H9 (cell line): ENCODE results near the gene SPAG6. TPM values are rescaled to one million over a fixed set of nuclear protein-coding genes. Genes with fewer than 3 reads are reported as not detected.

ENCODE experiments used
- DNase-seq: peaks from one replicate; pipeline ENCODE4 v3.0.0-alpha.2; 2017
- H2AFZ ChIP-seq: one replicate; pipeline ENCODE4 v1.6.1; 2013; ENCODE audit warnings: mild to moderate bottlenecking, low read length, control low read depth, moderate library complexity
- H2AK5ac ChIP-seq: 2 replicates; pipeline ENCODE4 v1.6.1; 2013; ENCODE audit warnings: low read length, control low read depth, mixed read lengths; ENCODE audit not compliant: insufficient read length
- H2BK120ac ChIP-seq: one replicate; pipeline ENCODE4 v1.6.1; 2013; ENCODE audit warnings: low read depth, mild to moderate bottlenecking, low read length, control low read depth, inconsistent platforms; ENCODE audit not compliant: poor library complexity, severe bottlenecking
- H2BK12ac ChIP-seq: 2 replicates; pipeline ENCODE4 v1.6.1; 2013; ENCODE audit warnings: low read length, control low read depth, mixed read lengths, low read depth; ENCODE audit not compliant: insufficient read length
- H2BK15ac ChIP-seq: 2 replicates; pipeline ENCODE4 v1.6.1; 2013; ENCODE audit warnings: low read depth, low read length, control low read depth
- H2BK20ac ChIP-seq: one replicate; pipeline ENCODE4 v1.6.1; 2013; ENCODE audit warnings: low read depth, mild to moderate bottlenecking, low read length, control low read depth, inconsistent platforms; ENCODE audit not compliant: poor library complexity, severe bottlenecking
- H2BK5ac ChIP-seq: 2 replicates; pipeline ENCODE4 v1.6.1; 2013; ENCODE audit warnings: low read length, control low read depth, mixed read lengths; ENCODE audit not compliant: insufficient read length
- H3K14ac ChIP-seq: 2 replicates; pipeline ENCODE4 v1.6.1; 2013; ENCODE audit warnings: low read length, control low read depth; ENCODE audit not compliant: insufficient read depth
- H3K18ac ChIP-seq: 2 replicates; pipeline ENCODE4 v1.6.1; 2013; ENCODE audit warnings: low read depth, mild to moderate bottlenecking, mixed read lengths, low read length, control low read depth; ENCODE audit not compliant: insufficient read length
- H3K23ac ChIP-seq: 2 replicates; pipeline ENCODE4 v1.6.1; 2013; ENCODE audit warnings: low read length, control low read depth, mixed read lengths, low read depth; ENCODE audit not compliant: insufficient read length
- H3K23me2 ChIP-seq: 2 replicates; pipeline ENCODE4 v1.6.1; 2013; ENCODE audit warnings: low read depth, mild to moderate bottlenecking, mixed read lengths, low read length, control low read depth; ENCODE audit not compliant: insufficient read length, poor library complexity, severe bottlenecking
- H3K27ac ChIP-seq: 2 replicates; pipeline ENCODE4 v1.5.1; 2013; ENCODE audit warnings: low read length, control low read depth, mixed read lengths, low read depth; ENCODE audit not compliant: insufficient read length
- H3K27me3 ChIP-seq: 2 replicates; pipeline ENCODE4 v1.6.1; 2013; ENCODE audit warnings: low read length, control low read depth, inconsistent platforms; ENCODE audit not compliant: insufficient read depth
- H3K4ac ChIP-seq: 2 replicates; pipeline ENCODE4 v1.6.1; 2013; ENCODE audit warnings: low read depth, mild to moderate bottlenecking, control low read depth, inconsistent platforms, low read length, moderate library complexity
- H3K4me1 ChIP-seq: 2 replicates; pipeline ENCODE4 v1.6.1; 2013; ENCODE audit warnings: low read length, control low read depth, inconsistent platforms; ENCODE audit not compliant: insufficient read depth
- H3K4me2 ChIP-seq: 2 replicates; pipeline ENCODE4 v1.6.1; 2013; ENCODE audit warnings: low read length, control low read depth, mixed read lengths; ENCODE audit not compliant: insufficient read length, insufficient read depth
- H3K56ac ChIP-seq: 2 replicates; pipeline ENCODE4 v1.6.1; 2013; ENCODE audit warnings: low read depth, mild to moderate bottlenecking, mixed read lengths, low read length, control low read depth; ENCODE audit not compliant: insufficient read length
- H3K79me1 ChIP-seq: 2 replicates; pipeline ENCODE4 v1.6.1; 2013; ENCODE audit warnings: low read depth, mild to moderate bottlenecking, moderate library complexity, low read length, control low read depth, inconsistent platforms; ENCODE audit not compliant: insufficient read depth, poor library complexity, severe bottlenecking
- H3K79me2 ChIP-seq: 2 replicates; pipeline ENCODE4 v1.6.1; 2013; ENCODE audit warnings: low read length, control low read depth, inconsistent platforms; ENCODE audit not compliant: insufficient read depth
- H3K9ac ChIP-seq: 2 replicates; pipeline ENCODE4 v1.6.1; 2013; ENCODE audit warnings: low read length, control low read depth, mixed read lengths; ENCODE audit not compliant: insufficient read length; ENCODE audit errors: extremely low read depth
- H3K9me3 ChIP-seq: one replicate; pipeline ENCODE4 v1.6.1; 2013; ENCODE audit warnings: low read depth, low read length, inconsistent platforms; ENCODE audit not compliant: control insufficient read depth
- H3T11ph ChIP-seq: one replicate; pipeline ENCODE4 v1.6.1; 2013; ENCODE audit warnings: mild to moderate bottlenecking, low read length, control low read depth, inconsistent platforms
- H4K20me1 ChIP-seq: one replicate; pipeline ENCODE4 v1.6.1; 2013; ENCODE audit not compliant: control insufficient read depth, insufficient read length, insufficient read depth
- H4K5ac ChIP-seq: 2 replicates; pipeline ENCODE4 v1.6.1; 2013; ENCODE audit warnings: low read depth, mild to moderate bottlenecking, mixed read lengths, low read length, control low read depth; ENCODE audit not compliant: insufficient read length
- H4K8ac ChIP-seq: replicated peaks from 2 replicates; pipeline ENCODE4 v1.6.1; 2013; ENCODE audit warnings: low read length, control low read depth, mixed read lengths, low read depth; ENCODE audit not compliant: insufficient read length
- H4K91ac ChIP-seq: 2 replicates; pipeline ENCODE4 v1.6.1; 2013; ENCODE audit warnings: low read depth, mild to moderate bottlenecking, moderate library complexity, mixed read lengths, low read length, control low read depth; ENCODE audit not compliant: insufficient read length
- H3K27ac Mint-ChIP-seq, 3 experiments: 2 replicates in 2 of 3; 3 replicates in 1 of 3; pipeline ENCODE4 v1.8.0; 2020 to 2021; ENCODE audit warnings: mixed read lengths in 3 of 3, mild to moderate bottlenecking in 1 of 3, moderate library complexity in 1 of 3
- H3K27me3 Mint-ChIP-seq: 2 replicates; pipeline ENCODE4 v1.8.0; 2021; ENCODE audit warnings: low read depth, mild to moderate bottlenecking, moderate library complexity, mixed read lengths
- H3K36me3 Mint-ChIP-seq, 3 experiments: 2 replicates in 2 of 3; 3 replicates in 1 of 3; pipeline ENCODE4 v1.8.0; 2020 to 2021; ENCODE audit warnings: low read depth in 3 of 3, mixed read lengths in 3 of 3; ENCODE audit not compliant: insufficient read depth in 1 of 3
- H3K4me1 Mint-ChIP-seq, 2 experiments: 2 replicates each; pipeline ENCODE4 v1.8.0; 2020; ENCODE audit warnings: mixed read lengths in 2 of 2
- H3K4me3 Mint-ChIP-seq, 2 experiments: 2 replicates in 1 of 2; 3 replicates in 1 of 2; pipeline ENCODE4 v1.8.0; 2020 to 2021; ENCODE audit warnings: mild to moderate bottlenecking in 2 of 2, mixed read lengths in 2 of 2, moderate library complexity in 1 of 2
- H3K9me3 Mint-ChIP-seq, 2 experiments: 2 replicates in 1 of 2; 3 replicates in 1 of 2; pipeline ENCODE4 v1.8.0; 2020; ENCODE audit warnings: mild to moderate bottlenecking in 2 of 2, mixed read lengths in 2 of 2, moderate library complexity in 1 of 2
- CTCF ChIP-seq: fragments of 200-600 bp; sonication (generic); conservative IDR thresholded peaks from 3 replicates; pipeline ENCODE4 v1.8.0; 2021; ENCODE audit warnings: antibody characterized with exemption, mild to moderate bottlenecking
- WGBS: extraction: QIAGEN DNeasy Blood & Tissue Kit; methylation state at CpG from one replicate; pipeline ENCODE4 v1.1.7; 2013; ENCODE audit warnings: missing lambda C conversion rate, low lambda C conversion rate, mixed read lengths; ENCODE audit not compliant: insufficient read length; ENCODE audit errors: extremely low coverage; 5-methylcytosine and 5-hydroxymethylcytosine counted together
- total RNA-seq: library from RNA; stranded (reverse); gene quantifications from 2 replicates; pipeline ENCODE4 v1.2.1, GENCODE V29; 2021

Gene SPAG6
- total RNA-seq, 1 experiment from 2014 or later = 0.24 TPM

- Mint-ChIP-seq H3K36me3 (no peaks in the 10 kb centered on the region), H3K27me3 (peaks cover 2% of the 10 kb centered on the region; the same call in 1 of the 2 replicates), H3K4me1 (peaks cover 0 to 5% of the 10 kb centered on the region in 2 experiments; a peak in 1 of 4 replicates), H3K9me3 (no peaks in the 10 kb centered on the region), H3K4me3 (no peak overlapping the region), H3K27ac (no peak overlapping the region)
- no peaks in the 10 kb centered on the region for H3K4me1 ChIP-seq
- no peak overlapping the region for H2AK5ac ChIP-seq
- H3K79me1 ChIP-seq = no peaks in the 10 kb centered on the region
- H2BK120ac ChIP-seq = no peak overlapping the region
- H2BK12ac ChIP-seq = no peak overlapping the region
- no peak overlapping the region for H4K8ac ChIP-seq
- no peak overlapping the region for H3K4me2 ChIP-seq
- no peak for DNase-seq
- H3K27me3 ChIP-seq = no peaks in the 10 kb centered on the region
- no peaks in the 10 kb centered on the region for H3K79me2 ChIP-seq
- H3K23me2 ChIP-seq = no peaks in the 10 kb centered on the region
- H3T11ph ChIP-seq = no peak overlapping the region
- no peak overlapping the region for H3K27ac ChIP-seq
- TF ChIP-seq CTCF = no peak
- no peak overlapping the region for H2BK20ac ChIP-seq
- H4K20me1 ChIP-seq = no peaks in the 10 kb centered on the region
- H3K9ac ChIP-seq = no peak overlapping the region
- no peak overlapping the region for H2BK5ac ChIP-seq
- H3K23ac ChIP-seq = no peak overlapping the region
- H3K9me3 ChIP-seq = no peaks in the 10 kb centered on the region
- H2AFZ ChIP-seq = no peak overlapping the region
- H3K18ac ChIP-seq = no peak overlapping the region
- no peak overlapping the region for H3K4ac ChIP-seq
- H4K5ac ChIP-seq = no peak overlapping the region
- WGBS = no CpG with 5 or more reads among the region's 1 CpG
- no peak overlapping the region for H3K14ac ChIP-seq
- no peak overlapping the region for H2BK15ac ChIP-seq
- H3K56ac ChIP-seq = no peak overlapping the region
- no peak overlapping the region for H4K91ac ChIP-seq
Observed at GRCh38 chr10:22386503-22386902, 41.2 kb downstream of the SPAG6 start.
